ENCODE measurements around the gene BOK.

GRCh38 chr2:241620419-241620769 lies 61.8 kb downstream of the BOK start:
- TF ChIP-seq CTCF (conservative IDR thresholded peaks at IDR 0.05; ENCODE audit: low read length) = no peak
- no peak for TF ChIP-seq EZH2phosphoT487 (IDR thresholded peaks at IDR 0.05; ENCODE audit: borderline replicate concordance)
